Kidney epithelial cell (primary cell): ENCODE measurements around the gene LRP1. TPM values are rescaled to one million over a fixed set of nuclear protein-coding genes. Genes with fewer than 3 reads are reported as not detected.

ENCODE experiments used
- DNase-seq: peaks from one replicate; pipeline ENCODE4 v3.0.0-alpha.2; 2010; ENCODE audit warnings: low read depth
- H3K27me3 ChIP-seq: 2 replicates; pipeline ENCODE4 v1.6.0; 2011; ENCODE audit warnings: low read length; ENCODE audit not compliant: control insufficient read depth, insufficient read depth
- H3K36me3 ChIP-seq: 2 replicates; pipeline ENCODE4 v1.5.1; 2011; ENCODE audit warnings: low read length; ENCODE audit not compliant: control insufficient read depth, insufficient read depth
- H3K4me3 ChIP-seq: 2 replicates; pipeline ENCODE4 v1.5.1; 2011; ENCODE audit warnings: low read depth, mild to moderate bottlenecking, control low read depth, low read length
- CTCF ChIP-seq: IDR thresholded peaks from 2 replicates; pipeline ENCODE4 v1.5.1; 2011; ENCODE audit warnings: mild to moderate bottlenecking, moderate library complexity, low read length, control low read depth, inconsistent platforms; ENCODE audit not compliant: insufficient read depth, poor library complexity, severe bottlenecking
- total RNA-seq: library from RNA; depleted of rRNA; stranded (reverse); fragments of >200 nt; gene quantifications from 2 replicates; pipeline ENCODE4 v1.2.3, GENCODE V29; 2015

Gene LRP1
- total RNA-seq, 1 donor from 2014 or later: 40.2 TPM

- Histone ChIP-seq H3K27me3 (peaks cover 2% of the 10 kb centered on the region), H3K4me3 (no peak overlapping the region), H3K36me3 (no peaks in the 10 kb centered on the region)
- DNase-seq: no peak
- TF ChIP-seq CTCF: no peak
These were observed 2.2 kb upstream of the LRP1 start for GRCh38 chr12:57126061-57126460.

- H3K4me3 ChIP-seq: no peak overlapping the region
- H3K36me3 ChIP-seq: no peaks in the 10 kb centered on the region
These were observed 1.7 kb upstream of the LRP1 start for GRCh38 chr12:57126561-57126960.

GRCh38 chr12:57127101-57127725 lies 1.1 kb upstream of the LRP1 start:
- peak overlapping the region; percentile 79 for H3K4me3 ChIP-seq
- peaks cover 2% of the 10 kb centered on the region for H3K27me3 ChIP-seq
- no peaks in the 10 kb centered on the region for H3K36me3 ChIP-seq
- TF ChIP-seq CTCF: peak; percentile 29
- DNase-seq: no peak

More at GRCh38 chr12:57126561-57126960, 1.7 kb upstream of the LRP1 start:
- no peak for TF ChIP-seq CTCF
- H3K27me3 ChIP-seq: peaks cover 2% of the 10 kb centered on the region
- DNase-seq: no peak

GRCh38 chr12:57128519-57129247 lies 400 bp downstream of the LRP1 start:
- DNase-seq: no peak
- no peak for TF ChIP-seq CTCF
- peak overlapping the region; percentile 79 for H3K4me3 ChIP-seq
- H3K27me3 ChIP-seq: peaks cover 2% of the 10 kb centered on the region
- no peaks in the 10 kb centered on the region for H3K36me3 ChIP-seq

- no peak for DNase-seq
- H3K4me3 ChIP-seq: peak overlapping the region; percentile 79
- H3K27me3 ChIP-seq: peaks cover 2% of the 10 kb centered on the region
- no peaks in the 10 kb centered on the region for H3K36me3 ChIP-seq
- TF ChIP-seq CTCF: no peak
These were observed 1.1 kb downstream of the LRP1 start for GRCh38 chr12:57129321-57129842.
